HG03439 (cell line): ENCODE results near the gene ZNF232.
A peak's percentile ranks its signal among the peaks of the same experiment; 100 is the strongest.
"Not testable (repeated sequence)": the region's sequence is repeated elsewhere in the genome, so short reads cannot be mapped to it uniquely, and the experiment has no call there.

Experiments
- ATAC-seq: cut with Tn5 transposase; IDR thresholded peaks from one replicate; pipeline ENCODE4 v1.9.1; 2021; ENCODE audit warnings: mild to moderate bottlenecking, moderate library complexity; ENCODE audit not compliant: unreplicated experiment

Gene ZNF232

DNA sequence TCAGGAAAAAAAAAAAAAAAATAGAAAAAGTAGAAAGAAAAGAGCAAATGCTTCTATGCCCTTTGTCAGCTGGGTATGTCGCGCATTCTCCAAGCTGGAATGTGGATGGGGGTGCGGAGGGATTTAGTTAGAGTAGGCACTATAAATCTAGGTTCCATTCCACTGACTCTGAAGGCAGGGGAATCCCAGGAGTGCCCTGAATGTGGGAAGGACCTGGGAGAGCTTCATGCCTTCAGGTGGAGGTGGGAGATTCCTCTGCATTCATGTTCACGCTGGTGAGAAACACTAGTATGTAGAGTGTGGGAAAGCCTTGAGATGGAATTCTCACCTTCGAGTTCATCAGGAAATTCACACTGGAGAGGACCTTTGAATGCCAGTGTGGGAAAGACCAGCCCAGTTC, 12.4 kb downstream of the ZNF232 start:
- no peak for ATAC-seq

DNA sequence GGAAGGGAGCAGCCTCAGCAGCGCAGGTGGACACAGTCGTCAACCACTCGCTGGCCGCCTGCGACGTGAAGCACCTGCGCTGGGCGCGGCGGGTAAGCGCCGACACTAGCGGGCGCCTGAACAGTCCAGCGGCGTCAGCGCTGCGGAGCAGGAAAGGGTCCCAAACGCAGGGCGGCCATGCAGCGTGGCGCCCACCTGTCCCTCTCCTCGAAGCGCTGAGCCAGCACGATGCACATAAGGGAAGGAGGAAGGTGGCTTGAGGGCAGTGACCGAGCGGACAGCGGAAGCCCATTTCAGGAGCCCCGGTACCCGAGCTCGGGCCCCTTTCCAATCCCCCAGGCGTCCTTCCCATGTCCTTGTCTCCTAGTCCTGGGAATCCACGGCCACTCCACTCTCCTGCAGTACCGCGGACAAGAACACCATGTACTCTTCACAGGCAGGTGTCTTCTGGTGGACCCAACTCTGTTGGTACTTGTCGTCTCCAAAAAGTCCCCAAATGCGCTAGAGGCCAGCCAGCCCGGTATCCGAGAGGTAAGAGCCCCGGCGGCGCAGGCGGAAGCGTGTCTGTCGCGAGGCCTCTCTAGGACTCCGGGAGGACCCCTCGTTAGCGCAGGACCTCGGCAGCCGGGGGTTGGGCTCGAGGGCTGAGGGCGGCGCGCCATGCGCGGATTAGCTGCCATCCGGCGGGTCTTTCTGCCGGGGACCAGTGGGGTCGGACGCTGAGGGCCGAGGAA, 14.4 kb downstream of the ZNF232 start:
- ATAC-seq = no peak

DNA sequence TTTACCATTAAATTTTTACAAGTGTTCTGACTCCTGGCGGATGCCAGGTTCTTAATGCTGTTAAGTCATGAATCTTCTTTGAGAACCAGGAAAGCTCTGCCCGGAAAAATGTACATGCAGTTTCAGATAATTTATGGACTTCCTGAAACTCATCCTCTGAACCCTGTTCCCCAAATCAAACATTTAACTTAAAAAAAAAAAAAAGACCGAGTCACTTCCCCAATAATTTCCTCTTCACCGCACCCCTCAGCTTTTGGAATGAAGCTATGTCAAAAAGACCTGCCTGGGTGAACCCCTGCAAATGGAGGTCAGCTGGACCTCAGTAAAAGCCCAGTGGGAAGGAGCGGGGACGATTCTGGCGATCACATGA, 15.0 kb downstream of the ZNF232 start:
- ATAC-seq = no peak

DNA sequence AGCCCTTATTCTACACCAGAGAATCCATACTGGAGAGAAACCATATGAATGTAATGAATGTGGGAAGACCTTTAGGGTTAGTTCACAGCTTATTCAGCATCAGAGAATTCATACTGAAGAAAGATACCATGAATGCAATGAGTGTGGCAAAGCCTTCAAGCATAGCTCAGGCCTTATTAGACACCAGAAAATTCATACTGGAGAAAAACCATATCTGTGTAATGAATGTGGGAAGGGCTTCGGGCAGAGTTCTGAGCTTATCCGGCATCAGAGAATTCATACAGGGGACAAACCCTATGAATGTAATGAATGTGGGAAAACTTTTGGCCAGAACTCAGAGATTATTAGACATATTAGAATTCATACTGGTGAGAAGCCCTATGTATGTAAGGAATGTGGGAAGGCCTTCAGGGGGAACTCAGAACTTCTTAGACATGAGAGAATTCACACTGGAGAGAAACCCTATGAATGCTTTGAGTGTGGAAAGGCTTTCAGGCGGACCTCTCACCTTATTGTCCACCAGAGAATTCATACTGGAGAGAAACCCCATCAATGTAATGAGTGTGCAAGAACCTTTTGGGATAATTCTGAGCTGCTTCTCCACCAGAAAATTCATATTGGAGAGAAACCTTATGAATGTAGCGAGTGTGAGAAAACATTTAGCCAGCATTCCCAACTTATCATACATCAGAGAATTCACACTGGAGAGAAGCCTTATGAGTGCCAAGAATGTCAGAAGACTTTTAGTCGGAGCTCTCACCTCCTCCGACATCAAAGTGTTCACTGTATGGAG, 19.3 kb downstream of the ZNF232 start:
- ATAC-seq = no peak

DNA sequence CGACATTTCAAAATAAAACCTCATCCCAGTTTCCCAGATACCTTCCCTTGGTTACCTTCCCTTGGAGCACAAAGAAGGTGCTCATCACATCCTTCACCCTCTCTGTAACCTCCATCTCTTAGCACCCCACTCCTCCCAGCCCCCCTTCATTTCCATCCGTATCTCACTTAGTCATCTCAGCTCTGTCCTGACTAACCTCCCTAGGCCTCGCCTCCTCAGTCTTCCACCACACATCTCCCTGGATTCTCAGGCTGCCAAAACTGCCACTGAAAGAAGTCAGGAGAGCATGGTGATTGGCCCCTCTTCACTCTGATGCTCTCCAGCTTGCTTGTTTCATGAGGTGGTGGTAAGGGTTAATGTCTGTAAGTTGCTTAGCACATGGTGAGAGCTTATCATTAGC, 31.1 kb downstream of the ZNF232 start:
- ATAC-seq = no peak

DNA sequence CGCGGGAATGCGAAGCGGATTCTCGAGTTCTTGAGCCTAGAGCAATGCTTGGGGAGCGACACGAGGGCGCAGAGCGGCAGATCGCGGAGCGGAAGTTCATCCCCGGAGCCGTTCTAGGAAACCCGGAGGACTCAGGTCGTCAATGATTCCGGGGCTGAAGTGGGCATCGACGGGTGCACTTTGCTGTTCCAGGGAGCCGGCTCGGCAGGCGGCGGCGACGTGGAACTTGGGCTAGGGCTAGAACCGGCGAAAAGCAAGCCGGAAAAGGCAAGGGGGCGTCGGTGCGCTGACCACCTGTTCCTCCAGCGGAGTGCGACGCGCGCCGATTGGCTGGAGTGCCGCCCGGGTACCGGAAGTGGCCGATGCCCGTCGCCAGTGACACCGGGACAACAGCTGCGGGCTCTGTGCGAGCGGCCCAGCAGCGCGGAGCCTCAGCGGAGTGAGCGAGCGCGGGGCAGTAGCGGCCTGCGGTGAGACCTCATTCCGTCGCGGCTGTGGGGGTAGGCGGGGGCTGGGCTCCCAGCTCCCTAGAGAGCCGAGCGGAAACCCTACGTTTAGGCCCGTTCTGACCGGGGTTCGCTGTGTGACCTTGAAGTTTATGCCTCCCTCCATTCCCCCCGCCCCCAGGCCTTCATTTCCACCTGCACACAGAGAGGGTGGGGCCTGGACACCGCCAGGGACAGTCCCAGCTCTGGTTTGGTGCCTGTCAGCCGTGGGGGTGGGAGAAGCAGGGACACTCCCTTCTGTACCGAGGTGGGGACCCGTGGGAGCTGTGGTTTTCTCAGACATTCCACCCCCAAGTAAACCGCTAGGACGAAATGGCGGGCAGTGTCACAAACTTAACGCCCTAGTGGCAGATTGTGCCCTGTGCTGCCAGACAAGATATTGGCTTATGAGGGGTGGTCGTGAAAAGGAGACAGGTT, 33.3 kb downstream of the ZNF232 start, which contains the start of gene ZFP3:
ZFP3 (plus strand) TSS at position 362 of the 923 bp plus-strand sequence. CDS start 13,038 bp downstream, outside the sequence.
- ATAC-seq = peak; percentile 72

DNA sequence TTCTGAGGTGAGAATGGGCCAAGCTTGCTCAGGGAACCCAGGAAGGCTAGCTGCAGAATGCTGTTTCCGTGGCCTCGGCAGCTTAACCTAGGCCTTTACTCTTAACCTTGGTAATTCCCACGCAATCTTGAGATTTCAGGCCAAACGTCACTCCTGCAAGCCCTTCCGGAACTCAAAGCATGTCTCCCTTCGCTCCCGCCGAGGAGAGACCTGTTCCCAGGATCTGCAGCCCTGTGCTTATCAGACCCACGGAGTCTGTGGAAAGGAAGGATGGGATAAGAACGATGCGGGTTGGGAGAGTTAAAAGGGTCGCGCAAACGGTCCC, 33.9 kb downstream of the ZNF232 start:
- no peak for ATAC-seq

DNA sequence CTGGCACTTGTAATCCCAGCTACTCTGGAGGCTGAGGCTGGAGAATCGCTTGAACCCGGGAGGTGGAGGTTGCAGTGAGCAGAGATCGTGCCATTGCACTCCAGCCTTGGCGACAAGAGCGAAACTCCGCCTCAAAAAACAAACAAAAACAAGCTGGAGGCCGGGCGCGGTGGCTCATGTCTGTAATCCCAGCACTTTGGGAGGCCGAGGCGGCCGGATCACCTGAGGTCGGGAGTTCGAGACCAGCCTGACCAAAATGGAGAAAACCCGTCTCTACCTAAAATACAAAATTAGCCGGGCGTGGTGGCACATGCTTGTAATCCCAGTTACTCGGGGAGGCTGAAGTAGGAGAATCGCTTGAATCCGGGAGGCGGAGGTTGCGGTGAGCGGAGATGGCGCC, 34.4 kb downstream of the ZNF232 start:
- not testable (repeated sequence) for ATAC-seq

DNA sequence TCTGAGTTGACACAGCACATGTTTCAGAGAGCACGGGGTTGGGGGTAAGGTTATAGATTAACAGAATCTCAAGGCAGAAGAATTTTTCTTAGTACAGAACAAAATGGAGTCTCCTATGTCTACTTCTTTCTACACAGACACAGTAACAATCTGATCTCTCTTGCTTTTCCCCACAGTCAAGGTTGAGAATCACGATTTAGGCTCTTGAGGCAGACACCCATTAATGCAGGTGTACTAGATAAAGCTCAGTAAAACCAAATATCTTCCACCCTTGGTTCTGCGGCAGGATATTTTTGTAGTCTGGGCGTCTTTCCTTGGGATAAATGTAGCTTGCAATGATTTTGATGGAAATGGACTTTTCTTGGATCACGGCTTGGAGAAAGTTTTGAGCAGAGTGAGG, 36.2 kb downstream of the ZNF232 start:
- ATAC-seq = not testable (repeated sequence)

DNA sequence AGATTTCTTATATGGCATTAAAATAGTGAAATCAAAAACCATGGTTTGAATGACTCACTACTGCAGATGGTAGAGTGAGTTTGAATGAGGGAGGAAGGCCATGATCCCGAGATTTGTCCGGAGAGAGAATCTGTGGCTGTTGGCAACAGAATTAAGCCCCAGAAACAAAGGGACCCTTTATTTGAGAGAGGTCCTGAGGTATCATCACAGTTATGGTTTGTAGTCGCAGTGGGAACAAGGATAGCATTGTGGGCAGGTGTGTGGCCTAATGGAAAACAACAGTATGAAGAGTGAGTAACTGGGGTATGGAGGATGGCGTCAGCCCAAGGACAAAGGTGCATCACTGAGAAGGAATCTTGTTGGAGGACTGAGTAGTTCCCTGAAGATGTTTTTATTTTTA, 42.0 kb downstream of the ZNF232 start:
- no peak for ATAC-seq

DNA sequence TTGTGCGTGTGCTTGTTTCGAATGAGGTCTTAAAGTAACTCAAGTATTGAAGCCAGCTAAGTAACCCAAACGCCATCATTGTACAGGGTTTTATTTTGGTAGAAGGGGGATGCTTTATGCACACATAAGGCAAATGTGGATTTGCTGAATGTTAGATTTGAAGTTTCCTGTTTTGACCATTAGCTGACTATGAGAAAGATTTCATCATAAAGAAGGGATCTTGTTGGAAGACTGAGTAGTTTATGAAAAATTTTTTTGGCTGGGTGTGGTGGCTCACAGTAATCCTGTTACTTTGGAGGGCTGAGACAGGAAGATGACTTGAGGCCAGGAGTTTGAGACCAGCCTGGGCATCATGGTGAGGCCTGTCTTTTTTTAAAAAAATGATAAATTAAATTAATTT, 43.4 kb downstream of the ZNF232 start:
- no peak for ATAC-seq

DNA sequence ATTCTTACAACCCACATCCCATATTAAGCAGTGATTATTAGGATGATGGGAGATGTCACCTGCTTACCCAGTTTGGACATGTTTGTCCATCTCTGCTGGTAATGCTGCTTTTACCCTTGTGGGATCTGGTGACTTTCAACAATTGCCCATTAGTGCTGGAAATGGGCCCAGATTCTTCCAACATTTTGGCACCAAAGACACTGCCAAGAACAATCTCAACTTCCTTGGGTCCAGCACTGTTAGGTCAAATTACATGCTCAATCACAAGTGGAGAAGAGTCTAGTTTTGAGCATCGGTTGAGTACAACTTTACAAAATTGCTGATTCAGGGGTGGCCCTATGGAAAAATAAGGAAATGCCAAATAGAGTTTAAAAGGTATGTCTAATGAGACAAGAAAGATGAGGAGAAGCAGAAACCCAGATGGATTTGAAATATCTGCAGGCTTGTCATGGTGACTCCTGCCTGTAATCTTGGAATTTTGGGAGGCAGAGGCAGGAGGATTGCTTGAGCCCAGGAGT, 46.4 kb downstream of the ZNF232 start:
- no peak for ATAC-seq
